Endothelial cell of umbilical vein (primary cell): ENCODE measurements around the gene PRKAG2.

ENCODE experiments used
- CTCF ChIP-seq, 2 donors: IDR thresholded peaks; 1 replicate in 1 of 2; 2 replicates in 1 of 2; pipeline ENCODE4 v1.5.1; 2011; ENCODE audit warnings: low read length in 2 of 2, mild to moderate bottlenecking in 2 of 2, moderate library complexity in 2 of 2, control low read depth in 1 of 2, inconsistent platforms in 1 of 2, low read depth in 1 of 2; ENCODE audit not compliant: insufficient read depth in 1 of 2; ENCODE audit errors: extremely low read depth in 1 of 2
- EZH2 ChIP-seq: IDR thresholded peaks from 2 replicates; pipeline ENCODE4 v1.6.1; 2012; ENCODE audit warnings: borderline replicate concordance, low read depth, mild to moderate bottlenecking, moderate library complexity, low read length, inconsistent platforms; ENCODE audit not compliant: severe bottlenecking
- FOS ChIP-seq: IDR thresholded peaks from 2 replicates; pipeline ENCODE4 v1.6.1; 2011; ENCODE audit warnings: mild to moderate bottlenecking, low read length, moderate library complexity, borderline replicate concordance; ENCODE audit not compliant: insufficient read depth
- GATA2 ChIP-seq: IDR thresholded peaks from 2 replicates; pipeline ENCODE4 v1.7.0; 2011; ENCODE audit warnings: low read depth, mild to moderate bottlenecking, moderate library complexity, mixed read lengths, low read length; ENCODE audit not compliant: insufficient read length, insufficient read depth
- JUN ChIP-seq: IDR thresholded peaks from 2 replicates; pipeline ENCODE4 v1.6.1; 2011; ENCODE audit warnings: borderline replicate concordance, low read depth; ENCODE audit not compliant: insufficient read length, insufficient read depth
- MAX ChIP-seq: IDR thresholded peaks from 2 replicates; pipeline ENCODE4 v1.6.1; 2011; ENCODE audit not compliant: insufficient read depth, insufficient read length
- MYC ChIP-seq: IDR thresholded peaks from one replicate; pipeline ENCODE4 v1.6.1; 2011; ENCODE audit warnings: mild to moderate bottlenecking, low read depth, low read length
- POLR2A ChIP-seq: IDR thresholded peaks from 2 replicates; pipeline ENCODE4 v1.6.1; 2012; ENCODE audit warnings: low read depth, mild to moderate bottlenecking, control low read depth, low read length
- POLR2AphosphoS5 ChIP-seq: IDR thresholded peaks from 2 replicates; pipeline ENCODE4 v1.6.1; 2012; ENCODE audit warnings: low read depth, mild to moderate bottlenecking, control low read depth, low read length, moderate library complexity; ENCODE audit not compliant: insufficient read depth

- TF ChIP-seq CTCF (IDR thresholded peaks at IDR 0.05; ENCODE audit: extremely low read depth in 1 of 2, insufficient read depth in 1 of 2, low read depth in 1 of 2, low read length in 2 of 2): no peak
- no peak for TF ChIP-seq MYC
- TF ChIP-seq POLR2A: no peak
- no peak for TF ChIP-seq MAX
- no peak for TF ChIP-seq EZH2
- TF ChIP-seq POLR2AphosphoS5: no peak
- TF ChIP-seq FOS: no peak
- TF ChIP-seq JUN: no peak
- TF ChIP-seq GATA2: no peak
Measured at GRCh38 chr7:151897161-151897731, 20.3 kb upstream of the PRKAG2 start.
